Thyroid gland (tissue), 4 donors: ENCODE data around the gene POU2F2. TPM values are rescaled to one million over a fixed set of nuclear protein-coding genes. Genes with fewer than 3 reads are reported as not detected.

Experiments
- DNase-seq, 2 donors: peaks; one replicate each; pipeline ENCODE4 v3.0.0-alpha.2; 2019
- H3K27ac ChIP-seq, 3 donors: fragments of 200-600 bp; sonication (generic); 1 replicate in 2 of 3; 2 replicates in 1 of 3; pipeline ENCODE4 v1.5.1; 2016 to 2019; ENCODE audit warnings: mild to moderate bottlenecking in 1 of 3, moderate library complexity in 1 of 3
- H3K27me3 ChIP-seq: fragments of 200-600 bp; sonication (generic); one replicate; pipeline ENCODE4 v1.5.1; 2019
- H3K36me3 ChIP-seq, 2 donors: fragments of 200-600 bp; sonication (generic); one replicate each; pipeline ENCODE4 v1.5.1; 2016 to 2019
- H3K4me1 ChIP-seq, 2 donors: fragments of 200-600 bp; sonication (generic); one replicate each; pipeline ENCODE4 v1.5.1; 2017 to 2019
- H3K4me3 ChIP-seq, 3 donors: fragments of 200-600 bp; sonication (generic); replicated peaks in 1 of 3; 1 replicate in 2 of 3; 2 replicates in 1 of 3; pipeline ENCODE4 v1.5.1; 2016; ENCODE audit warnings: mild to moderate bottlenecking in 1 of 3
- H3K9me3 ChIP-seq: fragments of 200-600 bp; sonication (generic); one replicate; pipeline ENCODE4 v1.5.1; 2017
- CTCF ChIP-seq, 6 experiments: fragments of 200-600 bp in 3 of 6; fragments of 450-650 bp in 3 of 6; sonication (generic) in 3 of 6; IDR thresholded peaks; one replicate each; pipeline ENCODE4 v1.5.1; 2016 to 2019; ENCODE audit warnings: antibody characterized with exemption in 6 of 6, mild to moderate bottlenecking in 2 of 6, inconsistent platforms in 1 of 6, moderate library complexity in 1 of 6
- POLR2A ChIP-seq, 2 donors: fragments of 450-650 bp; IDR thresholded peaks; one replicate each; pipeline ENCODE4 v1.6.1; 2017; ENCODE audit warnings: antibody characterized with exemption in 2 of 2, mild to moderate bottlenecking in 2 of 2, moderate library complexity in 1 of 2
- WGBS, 2 donors: methylation state at CpG; one replicate each; pipeline ENCODE4 v1.1.5; 2017; 5-methylcytosine and 5-hydroxymethylcytosine counted together
- intact Hi-C: fragments of 100-400 bp; cut with DNase I; formaldehyde crosslinking; loops from one replicate; pipeline ENCODE4 v1.15.1; 2023
- total RNA-seq, 4 donors: library from RNA; depleted of rRNA; stranded (reverse); fragments of >200 nt; gene quantifications; one replicate each; pipeline ENCODE4 v1.2.3, GENCODE V29; 2016

The POU2F2 gene
- total RNA-seq, 4 donors from 2014 or later: 0.11 to 0.49 (median 0.15) TPM

- Histone ChIP-seq H3K9me3 (no peaks in the 10 kb centered on the region), H3K27ac (no peak overlapping the region), H3K4me1 (no peaks in the 10 kb centered on the region), H3K36me3 (peaks cover 32 to 34% of the 10 kb centered on the region in 2 donors), H3K27me3 (no peaks in the 10 kb centered on the region), H3K4me3 (no peak overlapping the region)
- no peak for DNase-seq
- WGBS, 2 donors: 94 to 97% methylated on average over 5 of the region's 5 CpGs
- TF ChIP-seq POLR2A (IDR thresholded peaks at IDR 0.05) (no peak), CTCF (IDR thresholded peaks at IDR 0.05) (no peak)
- intact Hi-C loops: no loop called here
These were observed 48.7 kb downstream of the POU2F2 start for GRCh38 chr19:42083537-42083936.

GRCh38 chr19:42081584-42082203 lies 50.6 kb downstream of the POU2F2 start:
- Histone ChIP-seq H3K36me3 (peaks cover 32 to 36% of the 10 kb centered on the region in 2 donors), H3K4me1 (peaks cover 10 to 11% of the 10 kb centered on the region in 2 donors), H3K4me3 (no peak overlapping the region), H3K9me3 (no peaks in the 10 kb centered on the region), H3K27ac (no peak overlapping the region), H3K27me3 (no peaks in the 10 kb centered on the region)
- DNase-seq: no peak
- TF ChIP-seq POLR2A (IDR thresholded peaks at IDR 0.05): no peak
- peak in 3 of 6 experiments; percentile 11 to 32 (median 20) for TF ChIP-seq CTCF (IDR thresholded peaks at IDR 0.05)
- intact Hi-C loops: no loop called here
- WGBS, 2 donors: 82 to 91% methylated on average over 2 of the region's 2 CpGs

GRCh38 chr19:42080764-42081375 lies 51.4 kb downstream of the POU2F2 start:
- intact Hi-C loops: no loop called here
- no peak for DNase-seq
- Histone ChIP-seq H3K36me3 (peaks cover 32 to 36% of the 10 kb centered on the region in 2 donors), H3K9me3 (no peaks in the 10 kb centered on the region), H3K4me3 (no peak overlapping the region), H3K27me3 (no peaks in the 10 kb centered on the region), H3K4me1 (peaks cover 10 to 14% of the 10 kb centered on the region in 2 donors), H3K27ac (no peak overlapping the region)
- 95% methylated on average over 6 to 15 of the region's 28 CpGs for whole genome bisulfite sequencing, 2 donors
- no peak for TF ChIP-seq POLR2A (IDR thresholded peaks at IDR 0.05)
- TF ChIP-seq CTCF (IDR thresholded peaks at IDR 0.05): no peak

- no peaks in the 10 kb centered on the region for H3K27me3 ChIP-seq
- DNase-seq: no peak
- no peaks in the 10 kb centered on the region for H3K9me3 ChIP-seq
- H3K36me3 ChIP-seq: peaks cover 32 to 36% of the 10 kb centered on the region in 2 donors
- no peak overlapping the region for H3K4me3 ChIP-seq
- 96% methylated on average over 27 to 32 of the region's 44 CpGs for WGBS, 2 donors
- intact Hi-C loops: no loop called here
- H3K27ac ChIP-seq: no peak overlapping the region
- peaks cover 10 to 15% of the 10 kb centered on the region in 2 donors for H3K4me1 ChIP-seq
- TF ChIP-seq CTCF (IDR thresholded peaks at IDR 0.05): no peak
- TF ChIP-seq POLR2A (IDR thresholded peaks at IDR 0.05): no peak
These were observed 52.1 kb downstream of the POU2F2 start for GRCh38 chr19:42079886-42080763.
